ENCODE data around the gene HOOK2. TPM values are rescaled to one million over a fixed set of nuclear protein-coding genes. Genes with fewer than 3 reads are reported as not detected.

The HOOK2 gene
- total RNA-seq, 1 donor from 2014 or later = 13.3 TPM

Other genes with a start within 250 kb of the HOOK2 start
- 7.4 and 8.3 TPM in 2 replicates for gene ZNF564, start 224.1 kb downstream of the HOOK2 start, total RNA-seq
- gene ZNF490, start 164.7 kb downstream of the HOOK2 start, total RNA-seq = 9.2 and 9.4 TPM in 2 replicates
- gene ZNF791, start 164.6 kb downstream of the HOOK2 start, total RNA-seq = 23.5 and 29.0 TPM in 2 replicates
- gene MAN2B1, start 108.8 kb downstream of the HOOK2 start, total RNA-seq = 132 and 143 TPM in 2 replicates
- gene WDR83, start 108.7 kb downstream of the HOOK2 start, total RNA-seq = 25.6 and 27.1 TPM in 2 replicates
- gene DHPS, start 93.7 kb downstream of the HOOK2 start, total RNA-seq = 144 and 147 TPM in 2 replicates
- gene GNG14, start 87.6 kb downstream of the HOOK2 start, total RNA-seq = 0.73 TPM in 1 of 2 replicates, not detected in the other
- gene FBXW9, start 78.9 kb downstream of the HOOK2 start, total RNA-seq = 11.8 and 12.2 TPM in 2 replicates
- 152 and 153 TPM in 2 replicates for gene TNPO2, start 51.6 kb downstream of the HOOK2 start, total RNA-seq
- gene TRIR, start 40.9 kb downstream of the HOOK2 start, total RNA-seq = 231 and 239 TPM in 2 replicates
- gene GET3, start 38.1 kb downstream of the HOOK2 start, total RNA-seq = 68.0 and 70.9 TPM in 2 replicates
- gene BEST2, start 23.8 kb downstream of the HOOK2 start, total RNA-seq = 0.12 TPM in 1 of 2 replicates, not detected in the other
- 311 and 312 TPM in 2 replicates for gene JUNB, start 15.9 kb upstream of the HOOK2 start, total RNA-seq
- gene PRDX2, start 26.2 kb upstream of the HOOK2 start, total RNA-seq = 277 and 280 TPM in 2 replicates
- gene THSD8, start 26.5 kb upstream of the HOOK2 start, total RNA-seq = 28.0 and 28.1 TPM in 2 replicates
- gene RNASEH2A, start 31.0 kb upstream of the HOOK2 start, total RNA-seq = 36.1 and 37.5 TPM in 2 replicates
- gene RTBDN, start 59.0 kb upstream of the HOOK2 start, total RNA-seq = not detected in 2 replicates
- 1.4 and 1.7 TPM in 2 replicates for gene MAST1, start 63.0 kb upstream of the HOOK2 start, total RNA-seq
- gene DNASE2, start 105.9 kb upstream of the HOOK2 start, total RNA-seq = 22.9 and 23.7 TPM in 2 replicates
- gene KLF1, start 111.6 kb upstream of the HOOK2 start, total RNA-seq = 0.80 and 1.3 TPM in 2 replicates
- 65.9 and 68.8 TPM in 2 replicates for gene GCDH, start 115.6 kb upstream of the HOOK2 start, total RNA-seq
- 1.9 and 4.1 TPM in 2 replicates for gene SYCE2, start 143.7 kb upstream of the HOOK2 start, total RNA-seq
- 217 and 220 TPM in 2 replicates for gene FARSA, start 158.2 kb upstream of the HOOK2 start, total RNA-seq
- 913 and 933 TPM in 2 replicates for gene CALR, start 163.1 kb upstream of the HOOK2 start, total RNA-seq
- 197 and 202 TPM in 2 replicates for gene RAD23A, start 170.3 kb upstream of the HOOK2 start, total RNA-seq
- gene GADD45GIP1, start 181.7 kb upstream of the HOOK2 start, total RNA-seq = 32.1 and 33.2 TPM in 2 replicates
- 0.10 TPM in 2 replicates for gene DAND5, start 194.0 kb upstream of the HOOK2 start, total RNA-seq
- gene NFIX, start 219.9 kb upstream of the HOOK2 start, total RNA-seq = 4.5 and 8.0 TPM in 2 replicates